ENCODE measurements around the gene MACROD2.

The MACROD2 gene

DNA sequence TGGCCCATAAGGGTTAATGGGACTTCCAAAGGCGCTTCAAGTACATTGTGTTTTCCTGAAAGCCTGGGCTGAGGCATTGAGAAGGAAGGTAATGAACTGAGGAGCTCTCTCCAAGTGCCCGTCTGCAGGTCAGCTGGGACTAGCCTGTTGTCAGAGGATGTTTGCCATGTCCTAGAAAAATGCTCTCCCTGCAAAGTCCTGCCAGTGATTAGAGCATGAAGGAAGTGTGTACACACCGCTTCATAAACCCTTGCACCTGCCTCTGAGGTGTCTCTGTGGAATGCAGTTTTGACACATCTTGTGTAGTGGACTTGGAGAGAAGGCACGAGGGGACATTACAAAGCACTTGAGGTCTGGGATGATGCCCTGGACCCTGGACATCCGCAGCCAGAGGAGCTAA is 2071.3 kb downstream of the MACROD2 start:
- DNase-seq (ENCODE audit: low read depth in 1 of 2, low spot score in 1 of 2): no peak
- no peak for TF ChIP-seq JUND (IDR thresholded peaks at IDR 0.05; ENCODE audit: low read depth)
- in situ Hi-C loops (cut with HindIII; ENCODE audit: low pct_unique_long_range_greater_than_20kb, low sequenced_read_pairs): no loop called here

DNA sequence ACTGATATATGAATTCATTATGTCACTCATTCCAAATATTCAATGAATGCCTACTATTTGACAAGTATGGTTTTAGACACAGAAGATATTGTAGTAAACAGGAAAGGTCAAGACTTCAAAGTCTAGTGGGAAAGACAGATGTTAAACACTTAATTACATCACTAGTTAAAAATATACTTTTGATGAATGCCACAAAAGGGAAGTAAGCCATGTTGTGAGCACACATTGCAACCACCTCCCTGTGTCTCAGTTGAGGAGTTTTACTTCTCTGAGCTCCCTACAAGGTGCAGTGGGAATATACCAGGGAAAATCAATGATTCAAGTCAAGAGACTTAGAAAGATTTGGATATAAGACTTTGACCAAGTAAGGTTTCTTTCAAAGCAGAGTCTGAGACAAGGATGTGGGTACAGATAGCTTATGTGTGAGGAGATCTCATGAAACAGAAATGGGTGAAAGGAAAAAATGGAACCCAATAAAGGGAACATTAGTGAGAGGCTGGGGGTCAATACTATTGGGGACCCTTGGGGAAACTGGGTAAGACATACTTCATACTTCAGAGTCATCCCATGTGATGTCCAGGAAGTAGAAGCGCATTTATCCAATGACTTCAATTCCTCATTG is 2074.2 kb downstream of the MACROD2 start:
- in situ Hi-C loops (cut with HindIII; ENCODE audit: low pct_unique_long_range_greater_than_20kb, low sequenced_read_pairs): no loop called here
- no peak for DNase-seq (ENCODE audit: low read depth in 1 of 2, low spot score in 1 of 2)
- TF ChIP-seq JUND (IDR thresholded peaks at IDR 0.05; ENCODE audit: low read depth): no peak

DNA sequence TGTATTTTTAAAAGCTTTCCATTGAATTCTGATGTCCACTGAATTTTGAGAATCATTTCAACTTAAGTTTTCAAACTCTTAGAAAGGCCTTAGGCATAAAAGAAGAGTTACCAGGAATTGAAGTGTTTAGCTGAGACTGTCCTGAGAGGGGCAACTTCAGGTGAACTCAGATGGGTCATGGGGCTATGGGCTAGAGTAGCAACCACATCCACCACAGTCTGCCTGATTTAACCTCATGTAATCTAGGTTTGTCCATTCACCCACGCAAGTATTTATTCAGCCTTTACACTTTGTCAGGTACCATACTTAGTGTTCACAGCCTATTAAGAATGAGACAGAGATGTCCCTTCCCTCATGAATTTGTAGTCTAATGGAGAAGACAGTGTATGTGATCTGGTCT is 2076.9 kb downstream of the MACROD2 start:
- no peak for TF ChIP-seq JUND (IDR thresholded peaks at IDR 0.05; ENCODE audit: low read depth)
- in situ Hi-C loops (cut with HindIII; ENCODE audit: low pct_unique_long_range_greater_than_20kb, low sequenced_read_pairs): no loop called here
- no peak for DNase-seq (ENCODE audit: low read depth in 1 of 2, low spot score in 1 of 2)

DNA sequence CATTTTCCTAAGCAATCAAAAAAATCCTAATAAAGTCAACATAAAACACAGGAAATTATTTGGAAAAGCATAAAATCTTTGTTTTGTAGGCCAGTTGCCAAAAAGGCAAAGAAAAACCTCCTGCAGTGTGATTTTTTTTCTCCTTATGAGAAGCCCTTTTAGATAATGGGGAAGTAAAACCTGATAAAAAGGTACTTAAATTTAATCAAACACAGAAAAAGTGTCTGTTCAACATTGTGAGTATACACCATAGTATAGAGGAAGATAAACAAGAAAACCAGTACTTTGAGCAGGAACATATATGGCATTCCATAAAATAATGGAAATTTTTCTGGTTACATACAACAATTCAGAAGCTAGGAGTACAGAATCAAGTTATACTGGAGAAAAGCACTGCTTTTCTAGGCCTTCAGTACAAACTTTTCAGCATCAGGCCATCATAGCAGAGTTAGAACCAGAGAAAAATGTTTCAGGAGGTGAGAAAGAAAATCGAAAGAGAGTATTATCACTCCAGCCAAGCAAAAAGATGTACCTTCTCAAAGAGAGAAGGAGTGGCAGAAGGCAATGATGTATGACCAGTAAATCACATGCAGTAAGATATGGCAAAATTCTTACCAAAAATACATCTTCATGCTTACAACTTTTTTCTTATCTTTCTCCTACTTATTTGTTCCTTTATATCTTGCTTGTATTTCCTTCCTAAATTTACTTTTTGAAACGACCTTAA is 2083.0 kb downstream of the MACROD2 start:
- DNase-seq (ENCODE audit: low read depth in 1 of 2, low spot score in 1 of 2): no peak
- TF ChIP-seq JUND (IDR thresholded peaks at IDR 0.05; ENCODE audit: low read depth): no peak
- in situ Hi-C loops (cut with HindIII; ENCODE audit: low pct_unique_long_range_greater_than_20kb, low sequenced_read_pairs): no loop called here

DNA sequence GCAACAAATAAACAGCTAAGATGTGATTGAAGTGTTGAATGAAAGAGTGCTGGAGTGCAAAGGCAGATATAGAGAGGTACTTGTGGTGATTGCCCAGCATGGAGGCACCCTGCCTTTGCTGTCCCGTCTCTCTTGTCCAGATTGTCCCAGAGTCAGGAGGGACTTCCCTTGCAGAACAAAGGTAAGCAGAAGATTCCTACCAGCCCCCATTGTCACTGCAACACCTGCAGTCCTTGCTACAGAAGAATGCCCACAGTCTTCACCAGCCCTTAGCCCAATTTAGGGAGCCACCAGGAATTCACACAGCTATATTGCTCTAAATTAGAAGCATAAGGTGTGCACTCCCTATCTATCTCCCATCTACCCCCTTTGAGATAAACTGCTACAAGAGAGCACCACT is 2086.1 kb downstream of the MACROD2 start:
- in situ Hi-C loops (cut with HindIII; ENCODE audit: low pct_unique_long_range_greater_than_20kb, low sequenced_read_pairs): no loop called here
- no peak for DNase-seq (ENCODE audit: low read depth in 1 of 2, low spot score in 1 of 2)
- no peak for TF ChIP-seq JUND (IDR thresholded peaks at IDR 0.05; ENCODE audit: low read depth)

DNA sequence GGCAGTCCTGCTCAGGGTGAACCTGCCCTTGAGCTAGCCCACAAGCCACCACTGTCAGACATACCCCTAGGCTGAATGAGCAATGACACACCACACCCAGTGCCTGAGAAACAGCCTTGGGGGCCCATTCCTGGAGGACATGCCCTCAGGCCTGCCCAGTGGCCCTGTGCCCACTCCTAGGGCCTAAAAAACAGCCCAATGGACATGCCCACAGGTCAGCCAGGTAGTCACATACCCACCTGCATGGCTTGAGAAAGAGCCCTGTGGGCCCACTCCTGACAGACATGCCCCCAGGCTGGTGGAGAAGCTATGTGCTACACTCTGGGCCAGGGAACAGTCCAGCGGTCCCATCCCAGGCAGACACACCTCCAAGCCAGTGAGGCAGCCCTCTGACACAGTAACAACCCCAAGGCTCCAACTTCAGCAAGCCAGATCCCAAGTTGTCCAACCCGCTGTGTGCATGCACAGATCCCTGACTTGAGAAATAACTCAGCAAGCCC is 2086.8 kb downstream of the MACROD2 start:
- DNase-seq (ENCODE audit: low read depth in 1 of 2, low spot score in 1 of 2): no peak
- in situ Hi-C loops (cut with HindIII; ENCODE audit: low pct_unique_long_range_greater_than_20kb, low sequenced_read_pairs): no loop called here
- TF ChIP-seq JUND (IDR thresholded peaks at IDR 0.05; ENCODE audit: low read depth): no peak

DNA sequence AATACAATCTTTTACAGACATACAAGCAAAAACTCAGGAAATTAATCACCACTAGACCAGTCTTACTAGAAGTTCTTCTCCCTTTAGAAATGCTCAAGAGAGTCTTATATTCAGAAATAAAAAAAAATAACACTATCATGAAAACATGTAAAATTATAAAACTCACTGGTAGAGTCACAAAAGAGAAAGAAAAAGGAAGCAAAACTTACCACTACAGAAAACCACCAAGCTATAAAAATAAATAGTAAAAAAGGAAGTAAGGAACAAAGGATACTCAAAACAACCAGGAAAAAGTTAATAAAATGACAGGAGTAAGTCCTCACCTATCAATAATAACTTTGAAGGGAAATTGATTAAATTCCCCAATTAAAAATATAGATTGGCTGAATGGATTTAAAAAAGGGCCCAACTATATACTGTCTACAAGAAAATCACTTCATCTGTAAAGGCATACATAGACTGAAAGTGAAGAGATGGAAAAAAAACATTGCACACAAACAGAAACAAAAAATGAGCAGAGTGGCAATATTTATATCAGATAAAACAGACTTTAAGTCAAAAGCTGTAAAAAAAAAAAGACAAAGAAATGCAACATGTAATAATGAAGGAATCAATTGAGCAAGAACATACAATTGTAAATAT is 2088.4 kb downstream of the MACROD2 start:
- in situ Hi-C loops (cut with HindIII; ENCODE audit: low pct_unique_long_range_greater_than_20kb, low sequenced_read_pairs): no loop called here
- no peak for TF ChIP-seq JUND (IDR thresholded peaks at IDR 0.05; ENCODE audit: low read depth)
- no peak for DNase-seq (ENCODE audit: low read depth in 1 of 2, low spot score in 1 of 2)

DNA sequence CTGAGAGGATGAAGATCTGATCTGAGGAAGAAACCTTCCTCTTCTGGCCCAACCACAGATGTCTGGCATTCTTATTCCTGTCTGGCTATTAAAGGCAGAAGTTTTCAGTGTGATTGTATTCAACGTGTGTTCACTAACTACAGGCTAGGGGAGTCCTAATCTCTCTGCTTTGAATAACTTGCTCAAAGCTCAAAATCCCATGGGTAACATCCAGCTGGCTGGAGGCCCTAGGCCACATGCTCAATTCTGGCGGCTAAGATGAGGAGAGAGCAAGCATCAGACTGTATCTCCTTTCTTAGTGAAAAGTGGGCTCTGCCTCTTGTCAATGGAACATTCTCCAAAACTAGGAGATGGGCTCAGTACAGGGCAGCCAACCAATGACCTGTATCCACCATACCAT is 2099.9 kb downstream of the MACROD2 start:
- no peak for TF ChIP-seq JUND (IDR thresholded peaks at IDR 0.05; ENCODE audit: low read depth)
- no peak for DNase-seq (ENCODE audit: low read depth in 1 of 2, low spot score in 1 of 2)
- in situ Hi-C loops (cut with HindIII; ENCODE audit: low pct_unique_long_range_greater_than_20kb, low sequenced_read_pairs): no loop called here

DNA sequence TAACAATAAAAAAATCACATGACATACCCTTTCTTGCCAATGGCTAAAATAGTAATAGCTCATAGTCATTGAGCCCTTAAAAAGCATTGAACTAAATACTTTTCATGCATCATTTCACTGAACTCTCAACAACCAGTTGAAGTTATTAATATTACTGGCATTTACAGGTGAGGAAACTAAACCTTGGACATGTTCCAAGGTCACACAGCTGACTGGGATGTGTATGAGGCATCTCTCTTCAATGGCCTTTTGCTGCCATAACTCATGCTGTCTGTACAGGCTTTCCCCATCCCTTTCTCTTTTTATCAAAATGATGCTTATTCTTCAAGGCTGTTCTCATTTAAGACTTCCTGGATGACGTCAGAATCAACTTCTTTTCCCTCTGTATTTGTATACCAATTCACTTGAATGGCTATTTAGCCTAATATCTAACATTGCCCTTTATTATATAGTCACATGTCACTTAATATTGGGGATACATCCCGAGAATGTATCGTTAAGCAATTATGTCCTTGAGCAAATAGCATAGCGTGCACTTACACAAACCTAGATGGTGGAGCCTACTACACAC is 2101.5 kb downstream of the MACROD2 start:
- DNase-seq (ENCODE audit: low read depth in 1 of 2, low spot score in 1 of 2): no peak
- TF ChIP-seq JUND (IDR thresholded peaks at IDR 0.05; ENCODE audit: low read depth): no peak
- in situ Hi-C loops (cut with HindIII; ENCODE audit: low pct_unique_long_range_greater_than_20kb, low sequenced_read_pairs): no loop called here

DNA sequence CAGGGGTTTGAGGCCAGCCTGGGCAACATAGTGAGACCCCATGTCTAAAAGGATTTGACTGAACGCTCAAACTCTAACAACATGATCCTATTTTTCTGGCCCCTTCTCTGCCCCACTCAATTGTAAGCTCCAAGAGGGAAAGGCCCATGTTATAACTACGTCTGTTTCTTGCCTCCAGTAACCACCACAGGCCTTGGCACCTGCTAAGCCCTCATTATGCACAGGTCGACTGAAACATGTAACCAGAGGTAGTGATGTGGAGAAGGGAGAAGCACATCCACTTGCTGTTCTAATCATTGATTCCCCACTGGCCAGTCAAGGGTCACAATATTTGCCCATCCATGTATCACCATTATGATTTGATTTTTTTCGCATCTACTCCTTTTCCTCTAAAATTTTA is 2102.5 kb downstream of the MACROD2 start:
- no peak for DNase-seq (ENCODE audit: low read depth in 1 of 2, low spot score in 1 of 2)
- in situ Hi-C loops (cut with HindIII; ENCODE audit: low pct_unique_long_range_greater_than_20kb, low sequenced_read_pairs): no loop called here
- no peak for TF ChIP-seq JUND (IDR thresholded peaks at IDR 0.05; ENCODE audit: low read depth)

DNA sequence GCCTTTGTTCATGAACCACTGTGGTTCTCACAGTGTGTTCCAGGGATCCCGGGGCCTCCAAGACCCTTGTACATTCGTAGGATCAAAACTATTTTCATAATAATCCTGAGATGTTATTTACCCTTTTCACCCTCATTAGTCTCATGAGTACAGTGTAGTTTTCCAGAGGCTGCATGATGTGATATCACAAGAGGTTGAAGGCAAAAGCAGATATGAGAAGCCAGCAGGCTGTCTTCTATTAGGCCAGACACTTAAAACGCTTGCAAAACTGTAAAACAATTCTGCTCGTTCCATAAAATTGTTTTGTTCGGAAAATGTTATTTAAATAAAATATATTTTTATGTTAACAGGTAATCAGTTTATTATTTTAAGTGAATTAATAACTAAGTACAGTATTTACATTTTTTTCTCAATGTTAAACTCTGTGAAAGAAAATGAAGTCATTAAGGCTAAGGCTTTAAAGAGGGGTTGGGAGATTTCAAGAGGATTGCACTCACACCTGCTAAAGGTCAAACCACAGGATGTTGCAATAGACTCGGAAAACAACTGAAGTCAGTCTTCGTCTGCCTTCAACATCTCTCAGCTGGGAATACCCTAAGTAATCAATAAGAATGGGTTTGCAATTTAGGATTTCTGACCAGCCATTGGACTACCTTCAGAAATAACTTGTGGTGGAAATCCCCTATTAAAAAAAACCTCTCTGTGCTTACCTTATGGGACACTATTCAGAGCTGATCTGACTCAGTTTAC is 2103.7 kb downstream of the MACROD2 start:
- DNase-seq (ENCODE audit: low read depth in 1 of 2, low spot score in 1 of 2): peak in 1 of 2 experiments; percentile 4
- TF ChIP-seq JUND (IDR thresholded peaks at IDR 0.05; ENCODE audit: low read depth): no peak
- in situ Hi-C loops (cut with HindIII; ENCODE audit: low pct_unique_long_range_greater_than_20kb, low sequenced_read_pairs): no loop called here

DNA sequence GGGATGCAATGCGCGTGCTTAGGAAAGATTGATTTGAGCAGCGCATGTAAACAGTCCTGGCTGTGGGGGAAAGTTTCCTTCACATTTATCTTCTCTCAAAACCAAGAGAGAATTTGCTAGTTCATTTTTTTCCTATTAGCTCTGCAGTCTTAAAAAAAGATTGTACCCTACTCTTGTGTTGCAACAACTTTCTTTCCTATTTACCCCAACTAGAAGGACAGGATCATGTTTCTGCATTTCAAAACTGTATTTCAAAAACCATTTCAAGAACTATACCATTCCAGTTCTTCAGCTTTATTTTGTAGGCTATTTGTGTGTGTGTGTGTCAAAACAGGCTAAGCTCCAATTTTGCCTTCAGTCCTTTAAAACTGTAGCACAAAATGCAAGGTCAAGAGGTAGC is 2104.8 kb downstream of the MACROD2 start:
- in situ Hi-C loops (cut with HindIII; ENCODE audit: low pct_unique_long_range_greater_than_20kb, low sequenced_read_pairs): no loop called here
- no peak for DNase-seq (ENCODE audit: low read depth in 1 of 2, low spot score in 1 of 2)

More for the DNA sequence above, 2104.8 kb downstream of the MACROD2 start:
- no peak for TF ChIP-seq JUND (IDR thresholded peaks at IDR 0.05; ENCODE audit: low read depth)

Measured in T47D (cell line).